ENCODE data around the gene WDR83. TPM values are rescaled to one million over a fixed set of nuclear protein-coding genes. Genes with fewer than 3 reads are reported as not detected.

The WDR83 gene
- total RNA-seq, 1 experiment from 2014 or later, result 19.4 TPM

GRCh38 chr19:12623361-12624031 lies 43.1 kb upstream of the WDR83 start:
- BruUV-seq (replicated peaks), result no TSS peak
- Histone ChIP-seq H3K4me1 (ENCODE audit: insufficient read depth, low read length, poor library complexity, severe bottlenecking) (no peaks in the 10 kb centered on the region), H3K4me3 (ENCODE audit: low read depth, low read length, poor library complexity, severe bottlenecking) (no peak overlapping the region), H3K27me3 (replicated peaks; ENCODE audit: insufficient read depth, low read depth, low read length, poor library complexity) (no peaks in the 10 kb centered on the region), H3K27ac (ENCODE audit: low read depth, low read length, poor library complexity, severe bottlenecking) (no peak overlapping the region), H3K9me3 (ENCODE audit: low read depth, low read length, poor library complexity, severe bottlenecking) (peaks cover 23% of the 10 kb centered on the region), H3K36me3 (ENCODE audit: insufficient read depth, low read length, poor library complexity, severe bottlenecking) (peaks cover 54% of the 10 kb centered on the region)
- intact Hi-C loops (cut with micrococcal nuclease; ENCODE audit: unreplicated experiment), result no loop called here
- ChIA-PET POLR2A (ENCODE audit: low non-redundant PET) (no interaction called here), CTCF (no interaction called here)
- DNase-seq (ENCODE audit: low spot score), result no peak
- TF ChIP-seq EZH2 (IDR thresholded peaks at IDR 0.05; ENCODE audit: borderline replicate concordance, low read depth, low read length, poor library complexity, severe bottlenecking), result no peak
- TF ChIP-seq, protein P1, sequence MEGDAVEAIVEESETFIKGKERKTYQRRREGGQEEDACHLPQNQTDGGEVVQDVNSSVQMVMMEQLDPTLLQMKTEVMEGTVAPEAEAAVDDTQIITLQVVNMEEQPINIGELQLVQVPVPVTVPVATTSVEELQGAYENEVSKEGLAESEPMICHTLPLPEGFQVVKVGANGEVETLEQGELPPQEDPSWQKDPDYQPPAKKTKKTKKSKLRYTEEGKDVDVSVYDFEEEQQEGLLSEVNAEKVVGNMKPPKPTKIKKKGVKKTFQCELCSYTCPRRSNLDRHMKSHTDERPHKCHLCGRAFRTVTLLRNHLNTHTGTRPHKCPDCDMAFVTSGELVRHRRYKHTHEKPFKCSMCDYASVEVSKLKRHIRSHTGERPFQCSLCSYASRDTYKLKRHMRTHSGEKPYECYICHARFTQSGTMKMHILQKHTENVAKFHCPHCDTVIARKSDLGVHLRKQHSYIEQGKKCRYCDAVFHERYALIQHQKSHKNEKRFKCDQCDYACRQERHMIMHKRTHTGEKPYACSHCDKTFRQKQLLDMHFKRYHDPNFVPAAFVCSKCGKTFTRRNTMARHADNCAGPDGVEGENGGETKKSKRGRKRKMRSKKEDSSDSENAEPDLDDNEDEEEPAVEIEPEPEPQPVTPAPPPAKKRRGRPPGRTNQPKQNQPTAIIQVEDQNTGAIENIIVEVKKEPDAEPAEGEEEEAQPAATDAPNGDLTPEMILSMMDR (conservative IDR thresholded peaks at IDR 0.05; ENCODE audit: low read depth, low read length), result no peak

- Histone ChIP-seq H3K36me3 (ENCODE audit: insufficient read depth, low read length, poor library complexity, severe bottlenecking) (peaks cover 71% of the 10 kb centered on the region), H3K9me3 (ENCODE audit: low read depth, low read length, poor library complexity, severe bottlenecking) (peaks cover 36% of the 10 kb centered on the region), H3K27ac (ENCODE audit: low read depth, low read length, poor library complexity, severe bottlenecking) (no peak overlapping the region), H3K4me1 (ENCODE audit: insufficient read depth, low read length, poor library complexity, severe bottlenecking) (no peaks in the 10 kb centered on the region), H3K4me3 (ENCODE audit: low read depth, low read length, poor library complexity, severe bottlenecking) (no peak overlapping the region), H3K27me3 (replicated peaks; ENCODE audit: insufficient read depth, low read depth, low read length, poor library complexity) (no peaks in the 10 kb centered on the region)
- ChIA-PET CTCF (interaction anchor here (0.7 kb wide), 1 partner anchor 48 kb away, joined by 3 read pairs; no protein-coding TSS in a partner anchor), POLR2A (ENCODE audit: low non-redundant PET) (no interaction called here)
- intact Hi-C loops (cut with micrococcal nuclease; ENCODE audit: unreplicated experiment), result no loop called here
- no peak for DNase-seq (ENCODE audit: low spot score)
- TF ChIP-seq EZH2 (IDR thresholded peaks at IDR 0.05; ENCODE audit: borderline replicate concordance, low read depth, low read length, poor library complexity, severe bottlenecking), result no peak
- TF ChIP-seq, protein P1 (conservative IDR thresholded peaks at IDR 0.05; ENCODE audit: low read depth, low read length), result no peak
- BruUV-seq (replicated peaks), result no TSS peak
Observed at GRCh38 chr19:12626958-12627357, 39.6 kb upstream of the WDR83 start.

- no peaks in the 10 kb centered on the region for H3K4me1 ChIP-seq (ENCODE audit: insufficient read depth, low read length, poor library complexity, severe bottlenecking)
- H3K27me3 ChIP-seq (replicated peaks; ENCODE audit: insufficient read depth, low read depth, low read length, poor library complexity), result no peaks in the 10 kb centered on the region
- no peak overlapping the region for H3K27ac ChIP-seq (ENCODE audit: low read depth, low read length, poor library complexity, severe bottlenecking)
- CTCF ChIA-PET, result no interaction called here
- no TSS peak for BruUV-seq (replicated peaks)
- H3K9me3 ChIP-seq (ENCODE audit: low read depth, low read length, poor library complexity, severe bottlenecking), result peaks cover 36% of the 10 kb centered on the region
- intact Hi-C loops (cut with micrococcal nuclease; ENCODE audit: unreplicated experiment), result no loop called here
- POLR2A ChIA-PET (ENCODE audit: low non-redundant PET), result interaction anchor here (0.7 kb wide), 1 partner anchor 37 kb away, joined by 3 read pairs; no protein-coding TSS in a partner anchor
- TF ChIP-seq, protein P1 (conservative IDR thresholded peaks at IDR 0.05; ENCODE audit: low read depth, low read length), result no peak
- no peak for TF ChIP-seq EZH2 (IDR thresholded peaks at IDR 0.05; ENCODE audit: borderline replicate concordance, low read depth, low read length, poor library complexity, severe bottlenecking)
- no peak for DNase-seq (ENCODE audit: low spot score)
- H3K36me3 ChIP-seq (ENCODE audit: insufficient read depth, low read length, poor library complexity, severe bottlenecking), result peaks cover 69% of the 10 kb centered on the region
- H3K4me3 ChIP-seq (ENCODE audit: low read depth, low read length, poor library complexity, severe bottlenecking), result no peak overlapping the region
Observed at GRCh38 chr19:12628040-12629022, 38.3 kb upstream of the WDR83 start.

Measured in A673 (cell line).